Trophoblast cell (in vitro differentiated cells and primary cell): ENCODE measurements around the gene IDH2.

ENCODE experiments used
- DNase-seq, 2 donors: peaks; one replicate each; pipeline ENCODE4 v3.0.0-alpha.2; 2016
- H2AFZ ChIP-seq: 2 replicates; pipeline ENCODE4 v1.6.1; 2013; ENCODE audit warnings: low read length, moderate library complexity, mild to moderate bottlenecking; ENCODE audit not compliant: insufficient read depth, poor library complexity
- H2AK5ac ChIP-seq: 2 replicates; pipeline ENCODE4 v1.6.1; 2013; ENCODE audit warnings: mild to moderate bottlenecking, low read length
- H2BK120ac ChIP-seq: 2 replicates; pipeline ENCODE4 v1.6.1; 2013; ENCODE audit warnings: low read length, mild to moderate bottlenecking, moderate library complexity; ENCODE audit not compliant: insufficient read depth, poor library complexity
- H2BK12ac ChIP-seq: 2 replicates; pipeline ENCODE4 v1.6.1; 2013; ENCODE audit warnings: mild to moderate bottlenecking, low read length, moderate library complexity
- H2BK5ac ChIP-seq: 2 replicates; pipeline ENCODE4 v1.6.1; 2013; ENCODE audit warnings: low read length, low read depth, moderate library complexity, mild to moderate bottlenecking; ENCODE audit not compliant: poor library complexity
- H3K14ac ChIP-seq: 2 replicates; pipeline ENCODE4 v1.6.1; 2013; ENCODE audit warnings: mild to moderate bottlenecking, low read length
- H3K18ac ChIP-seq: 2 replicates; pipeline ENCODE4 v1.6.1; 2013; ENCODE audit warnings: mild to moderate bottlenecking, low read length
- H3K23ac ChIP-seq: 2 replicates; pipeline ENCODE4 v1.6.1; 2013; ENCODE audit warnings: low read length
- H3K27ac ChIP-seq: 2 replicates; pipeline ENCODE4 v1.5.1; 2013; ENCODE audit warnings: low read depth, mild to moderate bottlenecking, inconsistent platforms, low read length, moderate library complexity
- H3K27me3 ChIP-seq: 2 replicates; pipeline ENCODE4 v1.6.1; 2013; ENCODE audit warnings: inconsistent platforms, mild to moderate bottlenecking, low read length, moderate library complexity; ENCODE audit not compliant: insufficient read depth
- H3K36me3 ChIP-seq, 2 experiments: 1 replicate in 1 of 2; 2 replicates in 1 of 2; pipeline ENCODE4 v1.6.1; 2013; ENCODE audit warnings: low read length in 2 of 2, mild to moderate bottlenecking in 2 of 2, moderate library complexity in 1 of 2; ENCODE audit not compliant: insufficient read depth in 2 of 2, control insufficient read depth in 1 of 2
- H3K4ac ChIP-seq: 2 replicates; pipeline ENCODE4 v1.6.1; 2013; ENCODE audit warnings: low read depth, mild to moderate bottlenecking, low read length, moderate library complexity
- H3K4me1 ChIP-seq, 2 experiments: 1 replicate in 1 of 2; 2 replicates in 1 of 2; pipeline ENCODE4 v1.6.1; 2013; ENCODE audit warnings: low read length in 2 of 2, mild to moderate bottlenecking in 2 of 2, moderate library complexity in 1 of 2; ENCODE audit not compliant: insufficient read depth in 2 of 2, control insufficient read depth in 1 of 2
- H3K4me2 ChIP-seq: 2 replicates; pipeline ENCODE4 v1.6.1; 2013; ENCODE audit warnings: inconsistent platforms, mild to moderate bottlenecking, low read length, moderate library complexity
- H3K4me3 ChIP-seq: 2 replicates; pipeline ENCODE4 v1.5.1; 2013; ENCODE audit warnings: mild to moderate bottlenecking, low read depth, low read length, inconsistent platforms
- H3K79me1 ChIP-seq: one replicate; pipeline ENCODE4 v1.6.1; 2013; ENCODE audit warnings: low read length
- H3K79me2 ChIP-seq: 2 replicates; pipeline ENCODE4 v1.6.1; 2013; ENCODE audit warnings: low read length, mild to moderate bottlenecking; ENCODE audit not compliant: control insufficient read depth, insufficient read depth, poor library complexity
- H3K9ac ChIP-seq: 2 replicates; pipeline ENCODE4 v1.6.1; 2013; ENCODE audit warnings: mild to moderate bottlenecking, low read length
- H3K9me3 ChIP-seq: 2 replicates; pipeline ENCODE4 v1.6.1; 2013; ENCODE audit warnings: low read depth, mild to moderate bottlenecking, control low read depth, inconsistent platforms, low read length; ENCODE audit not compliant: insufficient read depth
- H4K12ac ChIP-seq: 2 replicates; pipeline ENCODE4 v1.6.1; 2013; ENCODE audit warnings: low read depth, mild to moderate bottlenecking, low read length, moderate library complexity
- H4K8ac ChIP-seq: 2 replicates; pipeline ENCODE4 v1.6.1; 2013; ENCODE audit warnings: low read depth, mild to moderate bottlenecking, low read length, moderate library complexity
- H4K91ac ChIP-seq: one replicate; pipeline ENCODE4 v1.6.1; 2013; ENCODE audit warnings: low read depth, mild to moderate bottlenecking, low read length, moderate library complexity
- WGBS: extraction: QIAGEN DNeasy Blood & Tissue Kit; methylation state at CpG from one replicate; pipeline ENCODE4 v1.1.7; 2013; ENCODE audit warnings: missing lambda C conversion rate; ENCODE audit not compliant: insufficient read length, insufficient coverage; ENCODE audit errors: extremely low coverage; 5-methylcytosine and 5-hydroxymethylcytosine counted together

IDH2 gene

DNA sequence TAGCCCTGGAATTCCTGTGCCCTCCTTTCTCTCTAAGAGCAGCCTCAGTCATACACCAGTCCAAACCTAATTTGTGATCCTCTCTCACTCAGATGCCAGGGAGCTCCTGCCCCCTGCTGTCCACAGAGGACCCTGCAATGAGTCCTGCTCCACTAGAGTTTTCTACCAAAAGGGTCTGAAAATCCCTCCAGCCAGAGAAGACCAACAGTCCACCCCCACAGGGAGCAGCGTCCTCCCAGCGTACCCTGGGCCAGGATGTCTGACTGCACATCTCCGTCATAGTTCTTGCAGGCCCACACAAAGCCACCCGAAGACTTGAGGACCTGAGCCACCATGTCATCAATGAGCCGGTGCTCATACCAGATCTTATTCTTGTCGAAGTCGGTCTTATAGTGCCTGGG, 15.4 kb downstream of the IDH2 start:
- Histone ChIP-seq H4K12ac (no peak overlapping the region), H2BK12ac (no peak overlapping the region), H2AK5ac (no peak overlapping the region), H3K4ac (no peak overlapping the region), H3K9ac (no peak overlapping the region), H3K4me1 (no peaks in the 10 kb centered on the region), H3K23ac (no peak overlapping the region), H3K9me3 (peaks cover 3% of the 10 kb centered on the region), H2BK120ac (no peak overlapping the region), H3K14ac (no peak overlapping the region), H3K79me2 (no peaks in the 10 kb centered on the region), H2BK5ac (no peak overlapping the region), H3K18ac (no peak overlapping the region), H4K91ac (no peak overlapping the region), H2AFZ (no peak overlapping the region), H3K27ac (no peak overlapping the region), H3K4me3 (no peak overlapping the region), H4K8ac (no peak overlapping the region), H3K27me3 (no peaks in the 10 kb centered on the region), H3K4me2 (no peak overlapping the region), H3K79me1 (no peaks in the 10 kb centered on the region), H3K36me3 (peaks cover 76 to 78% of the 10 kb centered on the region in 2 experiments)
- no CpG with 5 or more reads among the region's 7 CpGs for WGBS
- DNase-seq = peak in 1 of 2 donors; percentile 50

DNA sequence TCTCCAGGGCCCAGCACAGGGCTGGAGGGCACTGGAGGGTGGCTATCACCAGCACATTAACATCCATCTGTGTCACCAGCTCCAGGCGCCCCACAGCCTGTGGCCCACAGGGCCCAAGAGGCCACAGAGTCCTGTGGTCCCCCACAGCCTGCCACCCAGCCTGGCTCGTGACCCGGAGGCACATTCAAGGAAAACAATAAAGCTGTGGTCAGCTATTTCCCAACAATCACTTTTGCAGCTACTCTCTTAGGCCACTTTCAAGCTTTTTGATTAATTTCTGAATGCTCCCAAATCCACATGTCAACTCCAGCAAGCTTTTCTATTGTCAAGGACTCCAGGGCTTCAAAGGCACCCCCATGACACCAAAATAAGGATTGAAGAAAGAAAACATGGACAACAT, 16.7 kb downstream of the IDH2 start:
- H2BK120ac ChIP-seq = no peak overlapping the region
- no peak overlapping the region for H4K91ac ChIP-seq
- H3K27ac ChIP-seq = no peak overlapping the region
- H3K9ac ChIP-seq = no peak overlapping the region
- H3K14ac ChIP-seq = no peak overlapping the region
- H3K4me1 ChIP-seq = no peaks in the 10 kb centered on the region
- no peak overlapping the region for H3K18ac ChIP-seq
- H3K36me3 ChIP-seq = peaks cover 74 to 76% of the 10 kb centered on the region in 2 experiments
- no peak overlapping the region for H2BK12ac ChIP-seq
- peaks cover 3% of the 10 kb centered on the region for H3K9me3 ChIP-seq
- no peak overlapping the region for H2AK5ac ChIP-seq
- H3K79me1 ChIP-seq = no peaks in the 10 kb centered on the region
- no peak overlapping the region for H4K12ac ChIP-seq
- H3K23ac ChIP-seq = no peak overlapping the region
- no peak for DNase-seq
- no peak overlapping the region for H3K4me3 ChIP-seq
- no CpG with 5 or more reads among the region's 3 CpGs for WGBS
- H2AFZ ChIP-seq = no peak overlapping the region
- no peak overlapping the region for H2BK5ac ChIP-seq
- H3K79me2 ChIP-seq = no peaks in the 10 kb centered on the region
- H3K27me3 ChIP-seq = no peaks in the 10 kb centered on the region
- H3K4me2 ChIP-seq = no peak overlapping the region
- no peak overlapping the region for H4K8ac ChIP-seq
- H3K4ac ChIP-seq = no peak overlapping the region

DNA sequence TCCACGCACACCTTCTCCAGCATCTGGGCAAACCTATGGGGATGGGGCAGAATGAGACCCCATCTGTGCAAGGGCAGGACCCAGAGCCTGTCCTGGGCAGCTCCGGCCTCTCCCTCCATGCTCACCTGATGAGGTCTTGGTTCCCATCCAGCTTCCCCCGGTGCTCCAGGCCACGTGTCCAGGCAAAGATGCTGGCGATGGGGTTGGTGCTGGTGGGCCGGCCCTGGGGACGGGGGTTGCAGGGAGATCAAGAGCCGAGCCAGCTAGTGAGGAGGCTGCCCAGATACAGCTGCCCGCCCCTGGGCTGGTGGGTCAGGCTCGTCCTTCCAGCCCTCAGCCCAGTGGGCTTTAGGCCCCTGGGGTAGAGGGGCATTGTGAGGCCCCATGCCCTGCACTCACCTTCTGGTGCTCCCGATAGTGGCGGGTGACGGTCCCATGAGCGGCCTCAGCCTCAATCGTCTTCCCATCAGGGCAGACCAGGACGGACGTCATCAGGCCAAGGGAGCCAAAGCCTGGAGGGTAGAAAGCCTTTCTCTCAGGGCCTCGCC, 17.3 kb downstream of the IDH2 start:
- Histone ChIP-seq H3K36me3 (peaks cover 74 to 76% of the 10 kb centered on the region in 2 experiments), H3K27me3 (no peaks in the 10 kb centered on the region), H3K4me2 (no peak overlapping the region), H3K14ac (no peak overlapping the region), H2BK12ac (no peak overlapping the region), H3K23ac (no peak overlapping the region), H3K18ac (no peak overlapping the region), H4K12ac (no peak overlapping the region), H4K91ac (no peak overlapping the region), H4K8ac (no peak overlapping the region), H2AK5ac (no peak overlapping the region), H3K4ac (no peak overlapping the region), H3K4me1 (no peaks in the 10 kb centered on the region), H3K4me3 (no peak overlapping the region), H2BK120ac (no peak overlapping the region), H3K27ac (no peak overlapping the region), H3K9ac (no peak overlapping the region), H2BK5ac (no peak overlapping the region), H3K79me1 (no peaks in the 10 kb centered on the region), H3K79me2 (no peaks in the 10 kb centered on the region), H2AFZ (no peak overlapping the region), H3K9me3 (peaks cover 3% of the 10 kb centered on the region)
- no CpG with 5 or more reads among the region's 18 CpGs for WGBS
- no peak for DNase-seq

DNA sequence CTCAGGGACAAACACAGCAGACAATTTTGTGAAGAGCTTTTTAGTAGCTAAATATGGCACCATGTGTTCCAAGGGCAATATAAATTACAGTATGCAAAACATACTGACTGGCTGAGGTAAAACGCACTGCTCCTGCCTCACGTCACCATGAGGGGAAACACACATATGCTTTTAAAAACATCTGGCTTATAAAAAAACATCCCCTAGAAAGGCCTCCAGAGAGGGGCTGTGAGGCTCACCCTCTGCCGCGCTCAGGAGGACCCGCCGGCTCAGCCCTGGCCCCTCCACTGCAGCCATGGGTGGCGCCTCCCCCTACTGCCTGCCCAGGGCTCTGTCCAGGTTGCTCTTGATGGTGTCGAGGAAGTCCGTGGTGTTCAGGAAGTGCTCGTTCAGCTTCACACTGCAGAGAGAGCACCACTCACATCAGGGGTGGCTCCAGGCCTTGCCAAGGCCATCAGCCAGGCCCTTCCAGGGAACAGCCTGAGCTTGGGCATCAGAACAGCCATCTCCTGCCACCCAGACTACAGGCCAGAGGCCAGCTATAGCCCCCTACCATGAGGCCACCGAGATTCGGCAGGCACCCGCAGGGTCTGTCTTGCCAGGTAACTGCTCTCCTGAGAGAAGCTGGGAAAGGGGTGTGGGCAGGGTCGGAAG, 18.2 kb downstream of the IDH2 start:
- Histone ChIP-seq H3K36me3 (peaks cover 74 to 75% of the 10 kb centered on the region in 2 experiments), H2AFZ (no peak overlapping the region), H3K14ac (no peak overlapping the region), H3K27ac (no peak overlapping the region), H2AK5ac (no peak overlapping the region), H3K4ac (no peak overlapping the region), H3K4me2 (no peak overlapping the region), H3K18ac (no peak overlapping the region), H3K4me3 (no peak overlapping the region), H3K79me2 (no peaks in the 10 kb centered on the region), H2BK120ac (no peak overlapping the region), H3K4me1 (no peaks in the 10 kb centered on the region), H2BK5ac (no peak overlapping the region), H3K27me3 (no peaks in the 10 kb centered on the region), H3K23ac (no peak overlapping the region), H3K79me1 (no peaks in the 10 kb centered on the region), H4K91ac (no peak overlapping the region), H4K8ac (no peak overlapping the region), H3K9me3 (peaks cover 3% of the 10 kb centered on the region), H2BK12ac (no peak overlapping the region), H4K12ac (no peak overlapping the region), H3K9ac (no peak overlapping the region)
- no CpG with 5 or more reads among the region's 14 CpGs for WGBS
- DNase-seq = no peak
